ENCODE data around the gene ABCB9.

DNA sequence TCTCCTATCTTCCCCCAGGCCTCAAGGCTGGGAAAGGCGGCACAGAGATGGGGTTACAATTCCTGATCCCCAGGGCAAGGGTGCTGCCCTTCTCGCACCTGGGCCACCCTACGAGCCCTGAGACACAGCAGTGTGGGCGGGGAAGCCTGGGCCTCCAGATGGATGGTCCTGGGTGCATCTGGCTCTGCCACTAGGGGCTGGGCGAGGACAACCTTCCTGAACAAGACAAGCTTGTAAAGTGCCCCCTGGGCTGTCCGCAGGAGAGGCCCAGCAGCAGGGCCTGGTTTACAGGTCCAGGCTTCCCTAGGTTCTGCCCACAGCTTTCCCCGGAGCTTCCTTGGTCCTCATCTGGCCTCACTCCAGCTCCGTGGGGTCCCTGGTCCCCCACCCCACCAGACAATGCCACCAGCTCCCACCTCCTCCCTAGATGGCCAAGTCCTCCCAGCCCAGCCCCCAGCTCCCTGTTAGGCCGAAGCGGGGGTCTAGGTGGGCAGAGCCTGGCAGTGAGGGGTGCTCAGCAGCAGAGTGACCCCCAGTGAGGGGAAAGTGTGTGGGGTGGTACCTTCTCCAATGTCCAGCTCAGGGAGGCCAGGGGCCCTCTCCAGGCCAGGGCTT, 23.1 kb upstream of the ABCB9 start:
- TF ChIP-seq CTCF (IDR thresholded peaks at IDR 0.05) (no peak), POLR2A (IDR thresholded peaks at IDR 0.05) (no peak)

Data from sigmoid colon (tissue), 3 donors.